AG04449 (cell line): ENCODE measurements around the gene TXNRD2.

ENCODE experiments used
- CTCF ChIA-PET: fragments of 350-600 bp; formaldehyde crosslinking; extraction: SDS; loops from one replicate; lab custom pipeline; 2021; ENCODE audit warnings: antibody characterized with exemption; lab: Yijun Ruan, JAX
- POLR2A ChIA-PET: fragments of 400-600, 350-600 bp; formaldehyde crosslinking; extraction: SDS; loops from one replicate; lab custom pipeline; 2020; ENCODE audit warnings: antibody characterized with exemption, inconsistent platforms; lab: Yijun Ruan, JAX
- DNase-seq: peaks from one replicate; pipeline ENCODE4 v3.0.0-alpha.2; 2010; ENCODE audit warnings: low read depth, low spot score
- H3K4me3 ChIP-seq: 2 replicates; pipeline ENCODE4 v1.5.1; 2011; ENCODE audit warnings: low read depth, mild to moderate bottlenecking, control low read depth, low read length
- TF ChIP-seq, protein P1 (sequence below): IDR thresholded peaks from one replicate; pipeline ENCODE4 v1.5.1; 2011; ENCODE audit warnings: mild to moderate bottlenecking, moderate library complexity, low read length, control low read depth, inconsistent platforms; ENCODE audit not compliant: insufficient read depth; ENCODE audit errors: missing control alignments

TXNRD2 gene

DNA sequence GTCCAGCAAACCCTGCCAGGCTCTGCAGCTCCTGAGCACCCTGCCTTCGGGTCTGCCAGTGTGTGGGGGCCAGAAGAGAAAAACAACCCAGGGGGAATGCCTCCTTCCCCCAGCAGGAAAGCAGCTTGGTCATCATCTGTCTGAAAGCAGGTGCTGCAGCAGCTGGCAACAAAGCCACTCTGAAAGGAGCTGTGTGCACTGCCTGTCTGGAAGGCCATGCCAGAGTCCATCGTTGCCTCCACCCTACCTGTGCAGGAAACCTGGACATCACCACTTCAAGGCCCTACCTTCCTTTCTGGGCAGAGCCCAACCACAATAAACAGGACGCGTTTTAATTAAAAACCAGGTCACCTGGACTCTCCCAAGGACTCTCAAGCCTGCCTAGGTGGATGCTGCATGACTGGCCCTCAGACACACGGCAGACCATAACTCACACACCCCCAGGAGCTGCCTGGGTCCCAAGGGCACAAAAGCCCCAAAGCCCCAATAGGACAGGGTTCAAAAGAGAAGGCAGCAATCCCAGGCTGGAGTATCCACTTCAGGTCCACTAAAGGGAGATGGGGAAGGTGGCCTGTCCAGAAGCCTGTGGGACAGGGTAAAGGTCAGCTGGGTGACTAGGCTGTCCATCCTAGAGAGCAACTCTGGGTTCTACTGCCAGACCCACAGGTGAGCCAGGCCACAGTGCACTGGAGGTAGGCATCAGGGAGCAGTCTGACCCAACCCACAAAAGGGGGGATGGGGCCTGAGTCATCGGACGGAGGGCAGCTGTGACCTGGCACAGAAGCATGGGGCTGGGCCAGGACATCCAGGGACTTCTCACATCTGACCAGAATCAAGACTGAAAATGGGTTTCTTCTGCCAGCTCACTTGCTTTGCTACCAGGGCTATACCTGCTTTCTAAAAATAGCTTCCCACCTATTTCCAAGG is 93.1 kb downstream of the TXNRD2 start:
- no peak for DNase-seq
- CTCF ChIA-PET: interaction anchor here (1.1 to 2.8 kb wide), 2 partner anchors 63 to 118 kb away, joined by 4 to 9 read pairs; no protein-coding TSS in a partner anchor
- H3K4me3 ChIP-seq: no peak overlapping the region
- TF ChIP-seq, protein P1, sequence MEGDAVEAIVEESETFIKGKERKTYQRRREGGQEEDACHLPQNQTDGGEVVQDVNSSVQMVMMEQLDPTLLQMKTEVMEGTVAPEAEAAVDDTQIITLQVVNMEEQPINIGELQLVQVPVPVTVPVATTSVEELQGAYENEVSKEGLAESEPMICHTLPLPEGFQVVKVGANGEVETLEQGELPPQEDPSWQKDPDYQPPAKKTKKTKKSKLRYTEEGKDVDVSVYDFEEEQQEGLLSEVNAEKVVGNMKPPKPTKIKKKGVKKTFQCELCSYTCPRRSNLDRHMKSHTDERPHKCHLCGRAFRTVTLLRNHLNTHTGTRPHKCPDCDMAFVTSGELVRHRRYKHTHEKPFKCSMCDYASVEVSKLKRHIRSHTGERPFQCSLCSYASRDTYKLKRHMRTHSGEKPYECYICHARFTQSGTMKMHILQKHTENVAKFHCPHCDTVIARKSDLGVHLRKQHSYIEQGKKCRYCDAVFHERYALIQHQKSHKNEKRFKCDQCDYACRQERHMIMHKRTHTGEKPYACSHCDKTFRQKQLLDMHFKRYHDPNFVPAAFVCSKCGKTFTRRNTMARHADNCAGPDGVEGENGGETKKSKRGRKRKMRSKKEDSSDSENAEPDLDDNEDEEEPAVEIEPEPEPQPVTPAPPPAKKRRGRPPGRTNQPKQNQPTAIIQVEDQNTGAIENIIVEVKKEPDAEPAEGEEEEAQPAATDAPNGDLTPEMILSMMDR: no peak
- POLR2A ChIA-PET: interaction anchor here (0.8 kb wide), 1 partner anchor 16 kb away, joined by 3 read pairs; no protein-coding TSS in a partner anchor

DNA sequence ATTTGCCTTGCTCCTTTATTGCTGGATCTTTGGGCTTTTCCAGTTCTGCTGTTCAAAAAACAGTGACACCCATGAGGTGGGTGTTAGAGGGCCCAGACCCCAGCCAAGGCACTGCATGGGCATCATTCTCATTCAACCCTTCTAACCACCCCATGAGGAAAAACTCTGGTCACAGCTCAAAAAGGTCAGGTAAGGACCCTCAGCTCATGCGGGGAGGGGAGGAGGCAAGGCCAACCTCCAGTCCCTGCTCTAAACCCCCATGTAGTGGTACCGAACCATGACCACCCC is 94.3 kb downstream of the TXNRD2 start:
- no peak for DNase-seq
- POLR2A ChIA-PET: interaction anchor here (0.5 kb wide), 1 partner anchor 161 kb away, joined by 3 read pairs; no protein-coding TSS in a partner anchor
- CTCF ChIA-PET: interaction anchor here (1.2 to 2.8 kb wide), 2 partner anchors 63 to 117 kb away, joined by 3 to 9 read pairs; no protein-coding TSS in a partner anchor
- TF ChIP-seq, protein P1: no peak
- H3K4me3 ChIP-seq: no peak overlapping the region

GRCh38 chr22:19846620-19847344 is 94.8 kb downstream of the TXNRD2 start:
- no peak overlapping the region for H3K4me3 ChIP-seq
- TF ChIP-seq, protein P1: no peak
- DNase-seq: no peak
- ChIA-PET POLR2A (interaction anchor here (0.5 kb wide), 1 partner anchor 161 kb away, joined by 3 read pairs; no protein-coding TSS in a partner anchor), CTCF (interaction anchor here (1.2 kb wide), 1 partner anchor 64 kb away, joined by 3 read pairs; no protein-coding TSS in a partner anchor)

DNA sequence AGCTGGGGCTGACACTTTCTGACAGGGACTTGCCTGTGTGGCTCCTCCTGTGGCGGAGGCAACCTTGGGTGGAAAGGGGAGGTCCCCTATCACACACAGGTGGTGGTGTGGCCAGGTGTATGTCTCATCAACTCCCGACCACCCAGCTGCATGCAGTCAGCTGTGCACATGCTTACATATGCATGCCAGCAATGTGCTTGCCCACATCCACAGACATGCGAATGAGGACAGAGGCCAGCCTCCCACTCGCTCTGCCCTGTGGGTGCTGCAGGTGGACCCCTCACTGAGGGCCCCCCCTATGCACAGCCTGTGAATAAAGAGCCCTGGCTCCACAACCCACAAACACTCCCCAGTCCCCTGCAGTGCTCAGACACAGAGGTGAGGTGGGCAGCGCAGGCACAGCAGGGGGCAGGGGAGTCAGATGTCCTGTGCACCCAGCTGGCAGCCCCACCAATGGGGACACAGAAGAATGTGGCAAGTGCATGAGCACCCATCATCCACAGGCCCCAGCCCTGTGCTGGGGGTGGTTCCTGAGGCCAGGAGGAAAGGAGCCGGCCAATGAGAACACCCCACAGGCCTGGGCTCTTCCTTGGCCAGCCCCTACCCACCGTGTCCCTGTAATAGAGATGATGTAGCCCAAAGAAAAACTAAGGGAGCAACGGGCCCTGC is 96.4 kb downstream of the TXNRD2 start:
- DNase-seq: no peak
- ChIA-PET POLR2A (interaction anchor here (1.6 kb wide), 1 partner anchor 10 kb away, joined by 5 read pairs; the partner anchor contains the start of genes GNB1L and RTL10), CTCF (interaction anchor here (1.2 kb wide), 1 partner anchor 115 kb away, joined by 5 read pairs; no protein-coding TSS in a partner anchor)

GRCh38 chr22:19844377-19845053 is 97.1 kb downstream of the TXNRD2 start:
- ChIA-PET POLR2A (interaction anchor here (1.6 kb wide), 1 partner anchor 10 kb away, joined by 5 read pairs; the partner anchor contains the start of genes GNB1L and RTL10), CTCF (interaction anchor here (1.2 kb wide), 1 partner anchor 114 kb away, joined by 5 read pairs; no protein-coding TSS in a partner anchor)
- TF ChIP-seq, protein P1: peak; percentile 9
- no peak overlapping the region; the same call in 1 of the 2 replicates for H3K4me3 ChIP-seq
- DNase-seq: peak; percentile 28

More for the DNA sequence above, 96.4 kb downstream of the TXNRD2 start:
- no peak overlapping the region for H3K4me3 ChIP-seq
- TF ChIP-seq, protein P1: no peak
